BLaER1 treated with 17β-estradiol and CSF1 and Interleukin-3, amounts not matched to agents 10 nM and 100 nM (cell line): Measurements from ENCODE around the gene IFT81.

Experiments used
- H3K27ac ChIP-seq, 11 experiments: shearing (Covaris generic); formaldehyde crosslinking; 2 replicates each; pipeline ENCODE4 v1.8.1; 2022
- H3K27me3 ChIP-seq, 11 experiments: shearing (Covaris generic); formaldehyde crosslinking; 2 replicates each; pipeline ENCODE4 v1.8.1; 2022
- H3K36me3 ChIP-seq, 11 experiments: shearing (Covaris generic); formaldehyde crosslinking; 2 replicates each; pipeline ENCODE4 v1.8.1; 2022
- H3K4me1 ChIP-seq, 10 experiments: shearing (Covaris generic); formaldehyde crosslinking; 2 replicates each; pipeline ENCODE4 v1.8.1; 2022
- H3K4me2 ChIP-seq, 11 experiments: shearing (Covaris generic); formaldehyde crosslinking; 2 replicates each; pipeline ENCODE4 v1.8.1; 2022
- H3K4me3 ChIP-seq, 10 experiments: shearing (Covaris generic); formaldehyde crosslinking; 2 replicates each; pipeline ENCODE4 v1.8.1; 2022
- H3K9ac ChIP-seq, 11 experiments: shearing (Covaris generic); formaldehyde crosslinking; 2 replicates each; pipeline ENCODE4 v1.8.1; 2022
- H3K9me3 ChIP-seq, 11 experiments: shearing (Covaris generic); formaldehyde crosslinking; replicated peaks in 1 of 11; 2 replicates each; pipeline ENCODE4 v1.8.1; 2022
- H4K20me1 ChIP-seq, 11 experiments: shearing (Covaris generic); formaldehyde crosslinking; 2 replicates each; pipeline ENCODE4 v1.8.1; 2022
- Cebpa-rat ChIP-seq, 11 experiments: shearing (Covaris generic); IDR thresholded peaks; 2 replicates each; pipeline ENCODE4 v1.8.1; 2022

IFT81 gene

DNA sequence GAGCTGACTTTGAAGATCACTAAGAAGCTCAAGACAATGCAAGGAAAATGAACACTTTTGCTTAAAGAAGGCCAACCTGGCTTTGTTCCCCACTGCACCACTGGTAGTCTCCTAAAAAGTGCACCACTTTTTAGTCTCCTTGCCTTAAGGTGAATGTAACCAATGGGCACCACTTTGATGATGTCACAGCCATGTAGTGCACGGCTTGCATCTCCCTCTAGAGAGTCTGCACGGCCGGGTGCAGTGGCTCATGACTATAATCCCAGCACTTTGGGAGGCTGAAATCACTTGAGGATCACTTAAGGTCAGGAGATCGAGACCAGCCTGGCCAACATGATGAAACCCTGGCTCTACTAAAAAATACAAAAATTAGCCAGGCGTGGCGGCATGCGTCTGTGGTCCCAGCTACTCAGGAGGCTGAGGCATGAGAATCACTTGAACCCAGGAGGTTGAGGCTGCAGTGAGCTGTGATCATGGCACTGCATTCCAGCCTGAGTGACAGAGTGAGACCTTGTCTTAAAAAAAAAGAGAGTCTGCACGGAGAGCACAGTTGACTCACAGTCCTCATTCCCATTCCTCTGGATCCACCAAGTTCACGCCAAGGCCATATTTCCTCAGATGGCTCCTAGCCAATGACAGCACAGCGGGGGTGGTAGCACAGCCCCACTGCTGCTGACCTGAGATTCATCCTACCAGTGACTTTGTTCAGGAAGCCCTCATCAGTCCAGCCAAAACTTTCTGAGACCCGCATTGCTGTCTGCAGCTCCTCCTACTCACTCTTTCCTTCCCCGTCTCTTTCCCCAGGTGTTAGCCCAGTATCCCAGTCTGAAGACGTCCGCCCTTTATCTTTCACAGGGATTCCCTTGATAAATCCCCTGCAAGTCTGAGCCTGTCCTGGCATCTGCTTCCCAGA lies 16.5 kb upstream of the IFT81 start:
- no peak overlapping the region for H3K27ac ChIP-seq
- H3K9ac ChIP-seq = no peak overlapping the region

DNA sequence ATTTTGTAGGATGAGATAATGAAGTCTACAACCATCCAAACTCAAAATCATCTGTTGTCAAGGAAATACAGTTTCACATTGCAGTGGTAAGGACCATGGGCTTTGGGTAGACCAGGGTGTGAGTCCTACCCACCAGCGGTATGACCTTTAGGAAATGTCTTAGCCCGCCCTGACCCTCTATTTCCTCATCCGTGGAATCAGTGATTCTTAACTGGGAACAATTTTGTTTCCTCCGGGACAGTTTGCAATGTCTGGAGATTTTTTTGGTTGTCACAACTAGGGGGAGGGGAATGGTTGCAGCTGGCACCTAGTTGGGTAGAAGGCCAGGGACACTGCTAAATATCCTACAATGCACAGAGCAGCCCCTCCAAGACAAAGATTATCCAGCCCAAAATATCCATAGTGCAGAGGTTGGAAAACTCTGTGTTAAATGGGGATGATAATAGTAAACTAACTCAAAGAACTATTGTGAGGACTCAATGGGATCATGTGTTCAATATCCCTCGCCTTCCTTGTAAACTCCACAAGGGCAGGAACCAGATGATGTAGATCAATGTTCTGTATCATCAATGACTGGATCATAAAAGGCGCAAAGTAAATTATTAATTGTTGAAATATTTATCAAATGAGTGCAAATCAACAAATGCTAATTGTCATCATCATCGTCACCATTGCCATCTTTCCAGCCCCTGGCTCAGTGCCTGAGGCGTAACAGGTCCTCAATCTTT lies 15.7 kb upstream of the IFT81 start:
- peaks cover 13 to 22% (median 17%) of the 10 kb centered on the region in 11 experiments for H3K9me3 ChIP-seq
- no peak overlapping the region for H3K4me3 ChIP-seq
- TF ChIP-seq Cebpa-rat (IDR thresholded peaks at IDR 0.05) = no peak
- H3K4me1 ChIP-seq = peaks cover 0 to 19% (median under 1%) of the 10 kb centered on the region in 10 experiments; a peak in 8 of 20 replicates
- no peak overlapping the region for H3K9ac ChIP-seq
- H3K36me3 ChIP-seq = no peaks in the 10 kb centered on the region
- H3K27ac ChIP-seq = no peak overlapping the region
- H3K27me3 ChIP-seq = no peaks in the 10 kb centered on the region
- H4K20me1 ChIP-seq = no peaks in the 10 kb centered on the region
- H3K4me2 ChIP-seq = no peak overlapping the region

More for the DNA sequence above, 16.5 kb upstream of the IFT81 start:
- H3K36me3 ChIP-seq = no peaks in the 10 kb centered on the region
- H3K4me3 ChIP-seq = no peak overlapping the region
- no peaks in the 10 kb centered on the region for H3K27me3 ChIP-seq
- TF ChIP-seq Cebpa-rat (IDR thresholded peaks at IDR 0.05) = no peak
- peaks cover 0 to 19% (median 0%) of the 10 kb centered on the region in 10 experiments; a peak in 3 of 20 replicates for H3K4me1 ChIP-seq
- peaks cover 13 to 20% (median 16%) of the 10 kb centered on the region in 11 experiments for H3K9me3 ChIP-seq
- no peak overlapping the region for H3K4me2 ChIP-seq
- H4K20me1 ChIP-seq = no peaks in the 10 kb centered on the region

DNA sequence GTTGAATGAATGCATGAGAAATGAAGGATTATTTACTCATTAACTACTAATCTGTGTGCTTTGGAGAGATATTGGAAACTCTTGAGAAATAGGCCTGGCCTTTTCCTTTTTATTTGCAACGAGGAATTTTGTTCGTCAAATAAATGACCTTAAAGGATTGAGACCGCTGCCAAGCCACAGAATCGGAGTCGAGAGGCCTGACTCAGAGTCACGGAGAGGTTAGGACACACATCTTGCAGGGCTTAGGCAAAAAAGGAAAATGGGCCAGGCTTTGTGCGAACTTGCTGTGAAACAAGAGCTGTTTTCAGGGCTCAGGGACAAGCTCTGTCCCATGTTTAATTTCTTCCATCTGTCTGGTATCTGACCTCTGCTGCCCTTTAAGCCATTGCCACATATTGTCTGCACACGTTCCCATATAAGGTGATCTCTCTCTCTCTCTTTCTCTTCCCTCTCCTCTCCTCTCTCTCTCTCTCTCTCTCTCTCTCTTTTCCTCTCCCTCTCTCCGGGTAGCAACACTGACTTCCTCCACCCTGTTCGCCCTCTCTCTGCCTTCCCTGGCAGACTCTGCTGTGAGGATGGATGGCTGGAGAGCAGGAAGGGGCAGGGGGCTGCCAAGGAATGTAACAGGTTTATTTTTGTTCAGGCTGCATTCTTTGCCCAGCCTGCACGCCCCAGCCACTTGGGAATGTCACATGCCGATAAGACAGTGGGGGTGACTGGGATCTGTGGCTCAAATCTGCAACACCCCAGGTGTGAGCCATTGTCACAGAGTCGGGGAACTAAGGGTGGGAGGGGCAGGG lies 14.9 kb upstream of the IFT81 start:
- no peak for TF ChIP-seq Cebpa-rat (IDR thresholded peaks at IDR 0.05)
- Histone ChIP-seq H3K4me2 (no peak overlapping the region), H3K27me3 (no peaks in the 10 kb centered on the region), H3K27ac (no peak overlapping the region), H3K9ac (0 out of 22 replicates have a peak overlapping the region, but pooled peaks of 1 of the 11 experiments have one; percentile 10), H3K36me3 (no peaks in the 10 kb centered on the region), H3K9me3 (peaks cover 13 to 22% (median 17%) of the 10 kb centered on the region in 11 experiments), H4K20me1 (no peaks in the 10 kb centered on the region), H3K4me1 (peaks cover 0 to 19% (median 8%) of the 10 kb centered on the region in 10 experiments; a peak in 10 of 20 replicates), H3K4me3 (no peak overlapping the region)

DNA sequence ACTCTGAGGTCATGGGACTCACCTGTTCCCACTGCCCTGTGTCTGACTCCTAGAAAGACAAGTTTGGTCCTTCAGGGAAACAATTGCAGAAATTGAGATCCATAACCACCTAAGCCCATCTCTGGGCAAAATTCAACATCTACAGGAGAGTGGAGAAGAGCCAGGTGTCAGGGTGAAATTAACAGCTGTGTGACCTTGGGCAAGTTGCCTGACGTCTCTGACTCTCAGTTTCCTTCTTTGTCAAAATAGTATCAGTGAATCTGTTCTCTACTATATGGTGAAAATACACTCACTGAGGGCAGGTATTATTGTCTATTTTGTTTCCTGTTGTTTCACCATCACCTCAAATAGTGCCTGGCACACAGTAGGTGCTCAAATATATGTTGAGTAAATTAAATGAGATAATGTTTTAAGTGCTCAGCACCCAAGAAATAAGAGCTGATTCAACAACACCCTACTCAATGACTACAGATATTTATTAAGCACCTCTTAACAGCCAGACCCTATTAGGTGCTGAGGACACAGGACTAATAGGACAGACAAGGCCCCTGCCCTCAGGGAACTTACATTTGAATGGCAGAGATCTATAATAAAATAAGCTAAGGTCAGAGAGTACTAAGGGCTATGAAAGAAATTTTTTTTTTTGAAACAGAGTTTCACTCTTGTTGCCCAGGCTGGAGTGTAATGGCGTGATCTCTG lies 14.2 kb upstream of the IFT81 start:
- Histone ChIP-seq H3K27me3 (no peaks in the 10 kb centered on the region), H3K4me1 (peaks cover 0 to 12% (median 2%) of the 10 kb centered on the region in 10 experiments; a peak in 10 of 20 replicates), H3K4me3 (no peak overlapping the region), H3K4me2 (no peak overlapping the region), H3K9me3 (peaks cover 13 to 22% (median 17%) of the 10 kb centered on the region in 11 experiments), H3K9ac (no peak overlapping the region), H4K20me1 (no peaks in the 10 kb centered on the region), H3K27ac (no peak overlapping the region), H3K36me3 (no peaks in the 10 kb centered on the region)
- no peak for TF ChIP-seq Cebpa-rat (IDR thresholded peaks at IDR 0.05)

DNA sequence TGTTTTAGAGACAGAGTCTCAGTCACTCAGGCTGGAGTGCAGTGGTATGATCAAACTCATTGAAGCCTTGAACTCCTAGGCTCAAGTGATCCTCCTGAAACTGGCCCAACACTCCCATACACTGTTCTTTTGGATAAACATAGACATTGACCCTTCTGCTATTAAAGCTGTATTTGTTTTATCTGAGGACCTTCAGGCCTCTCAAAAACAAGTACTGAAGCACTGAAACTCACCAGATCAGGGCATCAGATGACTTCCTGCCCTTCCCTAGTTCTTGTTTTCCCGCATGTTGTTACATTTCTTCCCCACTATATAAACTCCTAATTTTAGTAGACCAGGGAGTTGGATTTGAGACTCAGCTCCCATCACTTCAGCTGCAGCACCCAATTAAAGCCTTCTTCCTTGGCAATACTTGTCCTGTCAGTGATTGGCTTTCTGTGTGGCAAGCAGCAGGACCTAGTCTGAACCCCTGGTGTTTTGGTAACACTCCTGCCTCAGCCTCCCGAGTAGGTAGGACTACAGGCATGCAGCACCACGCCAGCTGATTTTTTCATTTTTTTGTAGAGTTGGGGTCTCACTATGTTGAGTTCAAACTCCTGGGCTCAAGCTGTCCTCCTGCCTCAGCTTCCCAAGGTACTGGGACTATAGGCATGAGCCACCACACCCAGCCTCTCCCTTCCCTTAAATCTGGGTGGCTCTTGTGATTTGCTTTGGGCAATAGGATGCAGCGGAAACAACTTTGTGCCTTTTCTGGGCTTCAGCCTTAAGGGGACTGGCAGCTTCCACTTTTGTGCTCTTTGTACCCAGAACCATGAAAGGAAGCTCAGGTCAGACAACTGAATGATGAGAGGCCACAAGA lies 12.5 kb upstream of the IFT81 start:
- Histone ChIP-seq H3K9ac (no peak overlapping the region), H3K4me2 (no peak overlapping the region)

DNA sequence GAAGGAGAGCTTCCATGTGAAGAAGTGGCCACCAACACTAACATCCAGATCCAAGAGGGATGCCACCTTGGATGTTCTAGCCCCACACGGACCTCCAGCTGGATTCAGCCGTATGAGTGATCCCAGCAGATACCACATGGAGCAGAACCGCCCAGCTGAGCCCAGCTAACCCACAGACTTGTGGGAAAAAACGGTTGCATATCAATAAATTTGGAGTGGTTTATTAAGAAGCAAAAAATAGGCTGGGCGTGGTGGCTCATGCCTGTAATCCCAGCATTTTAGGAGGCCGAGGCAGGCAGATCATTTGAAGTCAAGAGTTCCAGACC lies 11.9 kb upstream of the IFT81 start:
- Histone ChIP-seq H3K4me3 (no peak overlapping the region), H3K9ac (no peak overlapping the region), H3K4me2 (no peak overlapping the region), H3K27me3 (no peaks in the 10 kb centered on the region), H3K36me3 (no peaks in the 10 kb centered on the region), H3K27ac (no peak overlapping the region), H3K4me1 (peaks cover 0 to 11% (median 2%) of the 10 kb centered on the region in 10 experiments; a peak in 7 of 20 replicates), H4K20me1 (no peaks in the 10 kb centered on the region), H3K9me3 (peaks cover 13 to 22% (median 17%) of the 10 kb centered on the region in 11 experiments)
- no peak for TF ChIP-seq Cebpa-rat (IDR thresholded peaks at IDR 0.05)

More for the DNA sequence above, 12.5 kb upstream of the IFT81 start:
- Histone ChIP-seq H3K36me3 (no peaks in the 10 kb centered on the region), H3K9me3 (peaks cover 13 to 22% (median 17%) of the 10 kb centered on the region in 11 experiments), H4K20me1 (no peaks in the 10 kb centered on the region), H3K27me3 (no peaks in the 10 kb centered on the region), H3K4me3 (no peak overlapping the region), H3K4me1 (peaks cover 0 to 11% (median 2%) of the 10 kb centered on the region in 10 experiments; a peak in 7 of 20 replicates), H3K27ac (no peak overlapping the region)
- TF ChIP-seq Cebpa-rat (IDR thresholded peaks at IDR 0.05) = no peak

DNA sequence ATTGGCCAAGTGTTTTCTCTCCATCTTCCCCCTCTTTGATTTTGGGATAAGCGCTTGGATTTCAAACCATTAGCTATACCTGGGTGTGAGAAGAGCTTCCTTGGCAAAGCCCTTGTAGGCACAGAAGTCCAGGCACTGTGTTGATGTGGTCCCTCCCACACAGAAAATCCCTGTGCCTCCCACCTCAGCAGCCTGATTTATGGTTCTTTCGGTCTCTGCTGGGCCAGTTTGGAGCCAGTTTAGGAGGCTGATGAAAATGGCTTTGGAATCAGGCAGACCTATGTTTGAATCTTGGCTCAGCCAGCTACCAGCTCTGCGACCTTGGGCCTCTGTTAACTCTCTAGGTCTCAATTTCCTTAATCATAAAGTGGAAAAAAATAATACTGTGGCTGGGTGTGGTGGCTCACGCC lies 9.6 kb upstream of the IFT81 start:
- no peaks in the 10 kb centered on the region for H3K36me3 ChIP-seq
- no peaks in the 10 kb centered on the region for H3K27me3 ChIP-seq
- TF ChIP-seq Cebpa-rat (IDR thresholded peaks at IDR 0.05) = no peak
- H4K20me1 ChIP-seq = no peaks in the 10 kb centered on the region
- H3K4me1 ChIP-seq = peaks cover 0 to 11% (median 0%) of the 10 kb centered on the region in 10 experiments; a peak in 7 of 20 replicates
- H3K9me3 ChIP-seq = peaks cover 13 to 22% (median 17%) of the 10 kb centered on the region in 11 experiments
- no peak overlapping the region for H3K4me2 ChIP-seq
- no peak overlapping the region for H3K9ac ChIP-seq
- H3K4me3 ChIP-seq = no peak overlapping the region
- H3K27ac ChIP-seq = no peak overlapping the region
